NCI-H2171 (cell line): ENCODE results near the gene NOP53.
A peak's percentile ranks its signal among the peaks of the same experiment; 100 is the strongest.
"Not testable (repeated sequence)": the region's sequence is repeated elsewhere in the genome, so short reads cannot be mapped to it uniquely, and the experiment has no call there.

Experiments used
- DNase-seq: peaks from one replicate; lab custom pipeline; 2025; lab: John Stamatoyannopoulos, UW

The NOP53 gene

DNA sequence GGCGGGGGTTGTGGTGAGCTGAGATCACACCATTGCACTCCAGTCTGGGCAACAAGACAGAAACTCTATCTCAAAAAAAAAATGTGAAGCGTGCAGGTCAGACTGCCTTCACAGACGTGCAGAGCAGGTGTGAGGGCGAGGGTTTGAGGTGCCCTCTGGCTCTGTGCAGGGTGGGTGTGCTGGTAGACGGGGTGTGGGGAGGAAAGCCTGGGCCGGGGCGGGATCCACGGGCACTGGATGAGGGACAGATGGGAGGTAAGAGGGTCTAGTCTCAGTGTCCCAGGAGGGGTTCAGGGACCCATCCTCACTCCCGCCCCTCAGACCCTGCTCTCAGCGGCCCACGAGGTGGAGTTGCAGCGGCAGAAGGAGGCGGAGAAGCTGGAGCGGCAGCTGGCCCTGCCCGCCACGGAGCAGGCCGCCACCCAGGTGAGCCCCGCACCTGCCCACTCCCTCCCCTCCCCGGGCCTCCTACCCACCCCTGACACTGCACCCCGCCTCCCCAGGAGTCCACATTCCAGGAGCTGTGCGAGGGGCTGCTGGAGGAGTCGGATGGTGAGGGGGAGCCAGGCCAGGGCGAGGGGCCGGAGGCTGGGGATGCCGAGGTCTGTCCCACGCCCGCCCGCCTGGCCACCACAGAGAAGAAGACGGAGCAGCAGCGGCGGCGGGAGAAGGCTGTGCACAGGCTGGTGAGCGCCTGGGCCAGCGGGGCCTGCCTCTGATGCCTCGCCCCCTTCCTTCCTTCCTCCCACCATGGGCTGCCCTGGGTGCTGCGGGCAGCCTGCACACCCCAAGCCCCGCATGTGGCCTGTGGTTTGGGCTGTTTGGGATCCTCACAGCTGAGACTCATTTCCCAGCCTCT, 9.1 kb downstream of the NOP53 start:
- no peak for DNase-seq

- no peak for DNase-seq
These were observed 9.9 kb downstream of the NOP53 start for GRCh38 chr19:47755065-47755761.

- no peak for DNase-seq
These were observed 10.6 kb downstream of the NOP53 start for GRCh38 chr19:47755762-47756626.

DNA sequence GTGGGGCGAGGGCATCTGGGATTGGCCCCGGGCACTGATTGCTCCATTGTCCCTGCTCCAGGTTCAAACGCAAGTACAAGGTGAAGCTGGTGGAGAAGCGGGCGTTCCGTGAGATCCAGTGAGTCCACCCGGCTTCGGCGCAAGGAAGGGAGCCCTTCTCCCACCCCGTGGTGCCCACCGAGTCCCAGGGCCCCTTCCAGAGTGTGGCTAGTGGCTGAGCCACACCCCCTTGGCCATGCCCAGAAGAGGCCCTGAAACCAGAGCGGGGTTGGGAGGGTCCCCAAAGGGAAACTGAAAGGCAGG, 11.2 kb downstream of the NOP53 start:
- DNase-seq, result no peak

DNA sequence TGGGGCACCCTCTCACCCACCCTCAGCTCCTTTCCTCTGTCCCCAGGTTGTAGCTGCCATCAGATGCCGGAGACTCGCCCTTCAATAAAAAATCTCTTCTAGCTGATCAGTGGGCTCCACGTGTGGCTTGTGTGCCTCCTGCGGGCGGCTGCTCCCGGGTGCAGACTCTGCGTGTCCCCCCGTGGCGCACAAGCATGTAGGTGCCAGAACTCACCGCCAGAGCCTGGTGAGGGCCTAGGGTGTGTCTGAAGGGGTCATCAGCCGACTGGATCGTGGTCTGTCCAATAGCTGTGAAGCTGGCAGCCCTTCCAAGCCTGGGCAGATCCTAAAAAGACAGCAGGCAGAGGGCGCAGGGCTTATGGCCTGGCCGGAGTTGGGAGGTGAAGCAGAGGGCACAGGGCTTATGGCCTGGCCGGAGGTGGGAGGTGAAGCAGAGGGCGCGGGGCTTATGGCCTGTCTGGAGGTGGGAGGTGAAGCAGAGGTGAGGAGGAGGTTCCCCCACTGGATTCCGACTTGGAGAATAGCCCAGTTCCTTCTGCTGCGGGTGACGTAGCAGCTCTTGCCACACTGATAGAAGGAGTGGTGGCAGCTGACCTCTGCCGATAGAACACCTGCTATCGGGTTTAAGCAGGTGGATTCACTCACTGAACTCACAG, 11.7 kb downstream of the NOP53 start:
- no peak for DNase-seq

DNA sequence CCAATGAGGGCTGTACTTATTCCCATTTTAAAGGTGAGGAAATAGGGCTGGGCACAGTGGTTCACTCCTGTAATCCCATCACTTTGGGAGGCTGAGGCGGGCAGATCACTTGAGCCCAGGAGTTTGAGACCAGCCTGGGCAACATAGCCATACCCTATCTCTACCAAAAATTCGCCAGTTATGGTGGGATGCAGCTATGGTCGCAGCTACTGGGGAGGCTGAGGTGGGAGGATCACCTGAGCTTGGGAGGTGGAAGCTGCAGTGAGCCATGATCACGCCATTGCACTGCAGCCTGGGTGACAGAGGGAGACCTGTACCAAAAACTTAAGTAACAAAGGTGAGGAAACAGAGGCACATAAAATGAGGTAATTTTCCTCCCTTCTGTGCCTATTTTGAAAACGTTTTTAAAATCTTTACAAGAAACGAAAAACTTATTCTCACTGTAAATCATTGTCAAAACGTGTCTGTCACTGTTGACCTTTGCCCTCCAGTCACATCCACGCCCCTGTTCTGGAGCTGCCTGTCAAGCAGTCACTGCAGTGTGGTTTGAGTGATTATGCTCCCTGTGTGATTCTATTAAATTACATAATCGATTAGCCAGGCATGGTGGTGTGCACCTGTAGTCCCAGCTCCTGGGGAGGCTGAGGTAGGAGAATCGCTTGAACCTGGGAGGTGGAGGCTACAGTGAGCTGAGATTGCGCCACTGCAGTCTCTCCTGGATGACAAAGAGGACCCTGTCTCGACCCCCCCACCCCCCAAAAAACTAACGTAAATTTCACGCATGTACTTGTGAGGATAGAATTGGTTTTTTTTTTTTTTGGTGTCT, 12.5 kb downstream of the NOP53 start:
- DNase-seq, result no peak

DNA sequence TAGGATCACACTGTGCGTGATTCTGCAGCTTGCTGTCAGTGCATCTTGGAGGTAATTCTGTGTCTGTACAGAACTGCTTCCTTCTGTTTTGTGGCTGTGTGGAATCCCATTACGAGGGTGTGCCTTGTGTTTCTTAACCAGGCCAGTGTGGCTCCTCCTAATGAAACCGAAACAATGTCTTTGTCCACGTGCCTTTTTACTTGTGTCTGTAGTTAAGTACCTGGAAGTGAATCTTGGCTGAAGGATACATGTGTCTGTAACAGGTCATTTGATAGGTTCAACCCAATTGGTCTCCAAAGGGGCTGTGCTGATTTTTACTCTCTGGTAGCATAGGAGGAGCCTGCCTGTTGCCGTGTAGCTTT, 13.1 kb downstream of the NOP53 start:
- no peak for DNase-seq

GRCh38 chr19:47760632-47760999, 15.3 kb downstream of the NOP53 start:
- DNase-seq, result no peak

DNA sequence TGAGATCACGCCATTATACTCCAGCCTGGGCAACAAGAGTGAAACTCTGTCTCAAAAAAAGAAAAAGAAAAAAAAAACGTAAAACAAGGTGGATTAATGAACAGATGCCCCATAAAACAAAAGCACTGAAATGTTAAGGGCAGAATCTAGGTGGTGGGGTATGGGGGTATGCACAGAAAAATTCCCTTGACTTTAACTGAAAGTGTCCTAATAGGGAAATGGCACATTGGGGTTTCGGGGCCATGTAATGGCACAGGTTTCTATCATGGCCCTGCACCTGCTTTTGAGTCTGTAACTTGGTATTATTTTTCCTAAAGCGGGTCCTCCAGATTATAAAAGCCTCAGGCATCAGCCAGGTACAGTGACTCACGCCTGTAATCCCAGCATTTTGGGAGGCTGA, 16.2 kb downstream of the NOP53 start:
- DNase-seq, result no peak

- no peak for DNase-seq
These were observed 16.8 kb downstream of the NOP53 start for GRCh38 chr19:47762151-47762550.

GRCh38 chr19:47762615-47763308, 17.4 kb downstream of the NOP53 start:
- no peak for DNase-seq

DNA sequence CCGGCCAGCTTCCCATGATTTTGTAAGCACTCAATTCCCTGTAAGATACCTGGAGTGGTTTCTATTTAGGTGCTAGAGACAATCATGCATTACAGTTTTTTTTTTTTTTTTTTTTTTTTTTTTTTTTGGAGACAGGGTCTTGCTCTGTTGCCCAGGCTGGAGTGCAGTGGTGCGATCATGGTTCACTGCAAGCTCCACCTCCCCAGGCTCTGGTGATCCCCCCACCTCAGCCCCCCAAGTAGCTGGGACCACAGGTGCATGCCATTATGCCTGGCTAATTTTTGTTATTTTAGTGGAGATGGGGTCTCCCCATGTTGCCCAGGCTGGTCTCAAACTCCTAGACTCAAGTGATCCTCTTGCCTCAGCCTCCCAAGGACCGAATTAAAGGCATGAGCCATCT, 19.4 kb downstream of the NOP53 start:
- not testable (repeated sequence) for DNase-seq

DNA sequence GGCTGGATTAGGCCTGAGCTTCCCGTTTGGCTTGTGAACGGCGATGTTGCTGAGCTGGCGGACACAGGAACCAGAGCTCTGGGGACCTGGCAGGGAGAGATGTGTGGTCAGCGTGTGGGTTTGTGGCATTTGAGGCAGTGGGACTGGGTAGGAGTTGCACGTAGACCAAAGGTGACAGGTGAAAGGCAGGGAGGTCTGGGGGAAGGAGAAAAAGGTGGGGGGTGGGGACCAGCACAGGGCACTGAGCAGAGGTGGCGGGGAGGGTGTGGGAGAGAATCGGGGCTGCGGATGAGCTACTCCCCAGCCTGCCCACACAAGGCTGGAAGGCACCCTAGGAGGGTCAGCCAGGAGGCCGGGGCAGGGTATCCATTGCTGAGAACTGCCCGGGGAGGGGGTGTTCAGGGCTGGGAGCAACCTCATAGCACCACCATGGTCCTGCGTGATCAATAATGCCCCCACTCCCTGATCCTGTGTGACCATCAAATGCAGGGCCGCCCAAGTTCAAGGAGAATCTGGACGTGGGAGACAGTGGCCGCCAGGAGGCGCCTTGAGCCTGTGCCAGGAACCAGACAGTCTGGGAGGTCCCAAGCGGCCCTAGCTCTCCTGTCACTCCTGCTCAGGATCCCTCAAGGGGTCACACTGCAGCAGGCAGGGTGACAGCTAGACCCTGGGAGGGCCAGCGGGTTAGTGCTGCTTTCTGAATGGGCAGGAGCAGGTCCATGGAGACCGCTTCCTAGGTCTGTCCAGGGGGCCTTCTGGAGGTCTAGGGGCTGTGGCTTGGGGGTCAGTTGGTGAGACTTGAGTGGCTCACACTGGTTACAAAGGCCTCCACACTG, 20.4 kb downstream of the NOP53 start:
- DNase-seq, result no peak

DNA sequence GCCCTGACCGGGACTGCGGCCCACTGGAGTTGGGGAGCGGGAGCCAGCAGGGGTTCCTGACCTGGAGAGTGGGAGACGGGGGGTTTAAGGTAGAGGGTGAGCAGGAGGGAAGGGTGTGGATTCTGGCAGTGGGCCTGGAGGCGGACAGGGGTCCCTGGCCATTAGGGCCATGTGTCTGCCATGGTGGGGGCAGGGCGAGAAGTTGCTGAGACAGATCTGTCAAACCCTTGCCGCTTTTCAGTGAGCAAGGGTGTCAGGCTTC, 20.9 kb downstream of the NOP53 start:
- DNase-seq, result no peak

DNA sequence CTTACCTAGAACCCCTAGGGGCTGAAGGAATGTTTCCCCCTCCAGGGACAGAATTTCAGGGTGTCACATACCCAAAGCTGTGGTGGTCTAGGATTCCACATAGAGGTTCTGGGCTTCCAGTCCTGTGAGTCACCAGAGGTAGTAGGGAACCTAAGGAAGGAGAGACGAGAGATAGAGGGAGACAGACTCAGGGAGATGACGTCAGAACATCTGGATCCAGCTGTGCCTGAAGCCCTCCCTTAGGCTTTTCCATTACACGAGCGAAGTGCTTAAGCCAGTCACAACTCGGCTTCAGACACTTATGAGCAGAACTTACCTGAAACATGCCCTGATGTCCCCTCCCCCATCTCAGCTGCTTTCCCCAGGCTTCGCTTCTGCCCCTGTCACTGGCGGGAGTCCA, 21.3 kb downstream of the NOP53 start:
- no peak for DNase-seq

- no peak for DNase-seq
These were observed 22.0 kb downstream of the NOP53 start for GRCh38 chr19:47767349-47767748.

DNA sequence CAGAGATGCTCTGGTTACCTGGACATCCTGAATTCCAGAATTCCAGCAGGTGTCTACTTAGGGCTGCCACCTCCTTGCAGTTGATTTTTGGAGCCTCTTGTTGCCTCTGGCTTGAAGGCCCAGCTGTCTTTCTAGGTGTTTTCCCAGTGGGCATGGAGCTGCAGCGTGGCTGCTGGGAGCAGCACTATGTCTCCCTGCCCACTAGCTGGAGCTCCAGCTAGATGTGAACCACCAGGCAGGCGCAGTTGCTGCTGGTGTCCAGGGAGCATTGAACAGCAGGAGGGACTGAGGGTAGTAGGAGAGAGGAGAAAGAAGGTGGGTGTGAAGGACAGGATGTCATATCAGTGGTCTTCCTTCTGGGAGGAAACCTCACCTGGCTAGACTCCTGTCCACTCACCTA, 23.3 kb downstream of the NOP53 start:
- no peak for DNase-seq

DNA sequence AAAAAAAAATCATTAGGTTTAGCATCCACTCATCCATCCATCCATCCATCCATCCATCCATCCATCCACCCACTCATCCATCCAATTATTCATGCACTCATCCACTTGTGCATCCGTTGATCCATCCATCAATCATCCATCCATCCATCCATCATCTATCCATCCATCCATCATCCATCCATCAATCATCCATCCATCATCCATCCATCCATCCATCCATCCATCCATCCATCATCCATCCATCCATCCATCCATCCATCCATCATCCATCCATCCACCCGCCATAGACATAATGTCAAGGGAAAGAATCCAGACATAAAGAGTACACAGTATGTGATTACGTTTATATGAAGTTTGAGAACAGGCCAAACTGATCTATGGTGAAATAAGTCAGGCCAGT, 24.2 kb downstream of the NOP53 start:
- no peak for DNase-seq

GRCh38 chr19:47771291-47771690, 25.9 kb downstream of the NOP53 start:
- not testable (repeated sequence) for DNase-seq

GRCh38 chr19:47776568-47776967, 31.2 kb downstream of the NOP53 start:
- peak; percentile 11 for DNase-seq
